GOT3 (cell line): ENCODE measurements around the gene NUP58.
"Not testable (repeated sequence)": the region's sequence is repeated elsewhere in the genome, so short reads cannot be mapped to it uniquely, and the experiment has no call there.

Experiments used
- DNase-seq: peaks from one replicate; lab custom pipeline; 2025; ENCODE audit warnings: mixed read lengths; lab: John Stamatoyannopoulos, UW

Gene NUP58

GRCh38 chr13:25306671-25307464 is 5.4 kb downstream of the NUP58 start:
- no peak for DNase-seq

- no peak for DNase-seq
Observed at GRCh38 chr13:25310891-25311290, 9.5 kb downstream of the NUP58 start.

- not testable (repeated sequence) for DNase-seq
Observed at GRCh38 chr13:25318946-25319345, 17.5 kb downstream of the NUP58 start.

- DNase-seq: no peak
Observed at GRCh38 chr13:25319771-25320170, 18.3 kb downstream of the NUP58 start.

- no peak for DNase-seq
Observed at GRCh38 chr13:25324100-25324499, 22.7 kb downstream of the NUP58 start.

- no peak for DNase-seq
Observed at GRCh38 chr13:25329706-25330105, 28.3 kb downstream of the NUP58 start.

GRCh38 chr13:25330541-25330940 is 29.1 kb downstream of the NUP58 start:
- DNase-seq: no peak

GRCh38 chr13:25335856-25336255 is 34.4 kb downstream of the NUP58 start:
- no peak for DNase-seq

GRCh38 chr13:25345576-25345975 is 44.2 kb downstream of the NUP58 start:
- no peak for DNase-seq

GRCh38 chr13:25347151-25347550 is 45.7 kb downstream of the NUP58 start:
- no peak for DNase-seq

GRCh38 chr13:25351404-25351803 is 50.0 kb downstream of the NUP58 start:
- no peak for DNase-seq

GRCh38 chr13:25352230-25352629 is 50.8 kb downstream of the NUP58 start:
- no peak for DNase-seq

- DNase-seq: no peak
Observed at GRCh38 chr13:25352806-25353205, 51.4 kb downstream of the NUP58 start.

- DNase-seq: no peak
Observed at GRCh38 chr13:25353344-25353743, 51.9 kb downstream of the NUP58 start.

GRCh38 chr13:25354377-25354776 is 53.0 kb downstream of the NUP58 start:
- no peak for DNase-seq

- DNase-seq: not testable (repeated sequence)
Observed at GRCh38 chr13:25360443-25360842, 59.0 kb downstream of the NUP58 start.

GRCh38 chr13:25365720-25366235 is 64.4 kb downstream of the NUP58 start:
- no peak for DNase-seq

- DNase-seq: no peak
Observed at GRCh38 chr13:25371158-25371874, 69.9 kb downstream of the NUP58 start.

GRCh38 chr13:25371875-25372283 is 70.5 kb downstream of the NUP58 start, which contains the start of gene ATP8A2:
Gene ATP8A2 (plus strand): TSS chr13:25371974. CDS start chr13:25372213, 239 bp downstream.
- no peak for DNase-seq

- no peak for DNase-seq
Observed at GRCh38 chr13:25372284-25373081, 71.1 kb downstream of the NUP58 start.

- no peak for DNase-seq
Observed at GRCh38 chr13:25375727-25376358, 74.4 kb downstream of the NUP58 start.
